ENCODE data around the gene MAP3K1. TPM values are rescaled to one million over a fixed set of nuclear protein-coding genes. Genes with fewer than 3 reads are reported as not detected.

Gene MAP3K1
- total and polyA plus RNA-seq, 9 of the 15 experiments (the other 6 are each of a cell fraction or from before 2014, with no cell fraction given): 3.9 to 13.9 (median 7.5) TPM

- ChIA-PET POLR2A (interaction anchor here (0.6 to 1.3 kb wide), 4 partner anchors 9 to 976 kb away, joined by 3 read pairs; no protein-coding TSS in a partner anchor), CTCF (ENCODE audit: low intra/inter-chr PET ratio) (no interaction called here)
- Histone ChIP-seq H4K20me1 (replicated peaks; ENCODE audit: control insufficient read depth, insufficient read depth, low read length) (no peaks in the 10 kb centered on the region), H3K4me1 (replicated peaks in 1 of 2; ENCODE audit: control insufficient read depth in 2 of 2, insufficient read depth in 2 of 2, low read length in 2 of 2) (no peaks in the 10 kb centered on the region), H3K4me2 (ENCODE audit: insufficient read depth, low read length) (no peak overlapping the region), H2AFZ (ENCODE audit: low read depth, low read length) (no peak overlapping the region), H3K36me3 (ENCODE audit: control insufficient read depth, insufficient read depth, low read length) (no peaks in the 10 kb centered on the region), H3K27me3 (ENCODE audit: control insufficient read depth in 2 of 2, insufficient read depth in 2 of 2, low read length in 2 of 2) (0 out of 5 replicates have a peak, but pooled peaks cover 0 to 2% of the 10 kb centered on the region in 2 experiments), H3K79me2 (ENCODE audit: control insufficient read depth, insufficient read depth, low read length) (no peaks in the 10 kb centered on the region), H3K4me3 (no peak overlapping the region), H3K9me1 (ENCODE audit: control insufficient read depth, insufficient read depth, low read length) (no peaks in the 10 kb centered on the region), H3K9me3 (replicated peaks; ENCODE audit: control insufficient read depth, insufficient read depth, low read depth, low read length) (no peaks in the 10 kb centered on the region), H3K9ac (ENCODE audit: insufficient read depth in 1 of 2, low read depth in 2 of 2, low read length in 2 of 2) (no peak overlapping the region), H3K27ac (ENCODE audit: extremely low read depth, low read depth, low read length) (no peak overlapping the region)
- intact Hi-C loops (cut with micrococcal nuclease) (no loop called here), in situ Hi-C loops (cut with MboI) (no loop called here)
- no peak for FAIRE-seq
- no peak for DNase-seq (ENCODE audit: extremely low read depth in 1 of 4, low spot score in 3 of 4)
- BruUV-seq (replicated peaks): no TSS peak
- ATAC-seq: no peak
- TF ChIP-seq SIN3B (IDR thresholded peaks at IDR 0.05; ENCODE audit: low read depth) (no peak), ZNF217 (CRISPR knock-in tag; IDR thresholded peaks at IDR 0.05) (no peak), E2F8 (IDR thresholded peaks at IDR 0.05; ENCODE audit: low read depth, partially characterized antibody) (no peak), DDX20 (tag; IDR thresholded peaks at IDR 0.05; ENCODE audit: low read depth) (no peak), ZFP91 (CRISPR knock-in tag; IDR thresholded peaks at IDR 0.05) (no peak), ZNF121 (CRISPR knock-in tag; conservative IDR thresholded peaks at IDR 0.05) (no peak), RHOXF2B (CRISPR knock-in tag; conservative IDR thresholded peaks at IDR 0.05) (no peak), NFE2L1 (tag; IDR thresholded peaks at IDR 0.05; ENCODE audit: borderline replicate concordance, low read depth) (no peak), CBFB (CRISPR knock-in tag; IDR thresholded peaks at IDR 0.05) (no peak), ZNF696 (CRISPR knock-in tag; conservative IDR thresholded peaks at IDR 0.05) (no peak), MBD2 (IDR thresholded peaks at IDR 0.05; ENCODE audit: borderline replicate concordance, low read depth) (no peak), NFE2 (IDR thresholded peaks at IDR 0.05; ENCODE audit: low read depth) (no peak), IFI16 (CRISPR knock-in tag; IDR thresholded peaks at IDR 0.05) (no peak), KLF10 (CRISPR knock-in tag; IDR thresholded peaks at IDR 0.05) (no peak), SRSF7 (optimal IDR thresholded peaks at IDR 0.05; ENCODE audit: low read depth, low read length) (no peak), MTA2 (IDR thresholded peaks at IDR 0.05; ENCODE audit: low read depth) (no peak), ZNF165 (CRISPR knock-in tag; IDR thresholded peaks at IDR 0.05; ENCODE audit: borderline replicate concordance) (no peak), THRB (CRISPR knock-in tag; conservative IDR thresholded peaks at IDR 0.05) (no peak)
- 30% methylated on average over 6 of the region's 6 CpGs for WGBS (ENCODE audit: insufficient coverage, low coverage, missing lambda C conversion rate)
These were observed 42.6 kb upstream of the MAP3K1 start for GRCh38 chr5:56772767-56773166.
